ENCODE measurements around the gene HLF.

DNA sequence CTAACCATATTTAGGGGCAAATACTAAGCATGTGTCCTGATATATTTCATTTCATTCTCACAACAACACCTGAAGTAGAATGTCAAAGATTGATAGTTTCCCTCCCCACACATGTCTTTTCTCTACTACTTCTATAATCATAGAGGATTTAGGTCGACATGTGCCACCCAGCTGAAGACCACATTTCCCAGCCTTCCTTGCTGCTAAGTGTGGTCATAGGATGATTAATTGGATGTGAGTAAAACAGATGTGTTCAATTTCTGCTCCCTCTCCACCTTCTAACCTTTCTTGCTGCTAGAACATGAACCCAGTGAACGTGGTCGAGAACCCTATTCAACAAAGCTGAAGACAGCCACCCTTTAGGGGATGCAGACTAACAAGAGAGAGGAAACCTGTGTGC lies 18.8 kb upstream of the HLF start:
- TF ChIP-seq EZH2 (IDR thresholded peaks at IDR 0.05; ENCODE audit: borderline replicate concordance, low read depth, low read length, severe bottlenecking) = no peak
- TF ChIP-seq, protein P1, sequence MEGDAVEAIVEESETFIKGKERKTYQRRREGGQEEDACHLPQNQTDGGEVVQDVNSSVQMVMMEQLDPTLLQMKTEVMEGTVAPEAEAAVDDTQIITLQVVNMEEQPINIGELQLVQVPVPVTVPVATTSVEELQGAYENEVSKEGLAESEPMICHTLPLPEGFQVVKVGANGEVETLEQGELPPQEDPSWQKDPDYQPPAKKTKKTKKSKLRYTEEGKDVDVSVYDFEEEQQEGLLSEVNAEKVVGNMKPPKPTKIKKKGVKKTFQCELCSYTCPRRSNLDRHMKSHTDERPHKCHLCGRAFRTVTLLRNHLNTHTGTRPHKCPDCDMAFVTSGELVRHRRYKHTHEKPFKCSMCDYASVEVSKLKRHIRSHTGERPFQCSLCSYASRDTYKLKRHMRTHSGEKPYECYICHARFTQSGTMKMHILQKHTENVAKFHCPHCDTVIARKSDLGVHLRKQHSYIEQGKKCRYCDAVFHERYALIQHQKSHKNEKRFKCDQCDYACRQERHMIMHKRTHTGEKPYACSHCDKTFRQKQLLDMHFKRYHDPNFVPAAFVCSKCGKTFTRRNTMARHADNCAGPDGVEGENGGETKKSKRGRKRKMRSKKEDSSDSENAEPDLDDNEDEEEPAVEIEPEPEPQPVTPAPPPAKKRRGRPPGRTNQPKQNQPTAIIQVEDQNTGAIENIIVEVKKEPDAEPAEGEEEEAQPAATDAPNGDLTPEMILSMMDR (IDR thresholded peaks at IDR 0.05; ENCODE audit: extremely low read depth in 1 of 2, insufficient read depth in 1 of 2, low read depth in 1 of 2, low read length in 2 of 2) = no peak
- TF ChIP-seq, protein P2, sequence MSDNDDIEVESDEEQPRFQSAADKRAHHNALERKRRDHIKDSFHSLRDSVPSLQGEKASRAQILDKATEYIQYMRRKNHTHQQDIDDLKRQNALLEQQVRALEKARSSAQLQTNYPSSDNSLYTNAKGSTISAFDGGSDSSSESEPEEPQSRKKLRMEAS (IDR thresholded peaks at IDR 0.05; ENCODE audit: insufficient read depth, insufficient read length) = no peak
- no peak for TF ChIP-seq POLR2A (IDR thresholded peaks at IDR 0.05; ENCODE audit: low read depth, low read length)
- TF ChIP-seq POLR2AphosphoS5 (IDR thresholded peaks at IDR 0.05; ENCODE audit: insufficient read depth, low read depth, low read length) = no peak
- no peak for TF ChIP-seq MYC (IDR thresholded peaks at IDR 0.05; ENCODE audit: low read depth, low read length)
- TF ChIP-seq FOS (IDR thresholded peaks at IDR 0.05; ENCODE audit: borderline replicate concordance, insufficient read depth, low read length) = no peak

Data from endothelial cell of umbilical vein (primary cell).